IMR-90 (cell line): ENCODE results near the gene ANK3. TPM values are rescaled to one million over a fixed set of nuclear protein-coding genes. Genes with fewer than 3 reads are reported as not detected.

Experiments used
- ATAC-seq: fragments of 200-7000 bp; cut with Tn5 transposase; 2 replicates; pipeline ENCODE4 v1.9.1; 2020; ENCODE audit warnings: low read depth, mild to moderate bottlenecking, moderate library complexity
- BruUV-seq: library from RNA; stranded (reverse); fragments of 400-500 nt; replicated peaks from 2 replicates; lab custom pipeline; 2021; lab: Mats Ljungman, UMichigan
- CTCF ChIA-PET: fragments of 300-600 bp; formaldehyde crosslinking; extraction: SDS; loops from one replicate; lab custom pipeline; 2021; ENCODE audit warnings: antibody characterized with exemption; lab: Yijun Ruan, JAX
- POLR2A ChIA-PET: fragments of 300-600 bp; sonication (Branson Sonifier 250); formaldehyde crosslinking; loops from one replicate; lab custom pipeline; 2022; ENCODE audit warnings: antibody characterized with exemption; ENCODE audit not compliant: unreplicated experiment; lab: Charles Lee
- DNase-seq: peaks from one replicate; pipeline ENCODE4 v3.0.0; 2013
- H2AFZ ChIP-seq: replicated peaks from 2 replicates; pipeline ENCODE3; 2013; ENCODE audit warnings: low read length, mild to moderate bottlenecking; ENCODE audit not compliant: poor library complexity
- H2AK5ac ChIP-seq: 2 replicates; pipeline ENCODE4 v1.6.1; 2013; ENCODE audit warnings: low read depth, low read length, inconsistent platforms
- H2AK9ac ChIP-seq: replicated peaks from 2 replicates; pipeline ENCODE3; 2013; ENCODE audit warnings: mild to moderate bottlenecking, low read depth, low read length, moderate library complexity; ENCODE audit not compliant: poor library complexity
- H2BK120ac ChIP-seq: 2 replicates; pipeline ENCODE4 v1.6.1; 2013; ENCODE audit warnings: low read depth, low read length, inconsistent platforms
- H2BK15ac ChIP-seq: 3 replicates; pipeline ENCODE4 v1.6.1; 2013; ENCODE audit warnings: low read depth, low read length, inconsistent platforms
- H2BK20ac ChIP-seq: 2 replicates; pipeline ENCODE4 v1.6.1; 2013; ENCODE audit warnings: low read depth, mild to moderate bottlenecking, inconsistent platforms, low read length, moderate library complexity
- H2BK5ac ChIP-seq: 2 replicates; pipeline ENCODE4 v1.6.1; 2013; ENCODE audit warnings: mild to moderate bottlenecking, low read depth, low read length, inconsistent platforms; ENCODE audit not compliant: poor library complexity, severe bottlenecking
- H3K14ac ChIP-seq: replicated peaks from 2 replicates; pipeline ENCODE4 v1.6.1; 2013; ENCODE audit warnings: low read depth, low read length, inconsistent platforms
- H3K18ac ChIP-seq: 2 replicates; pipeline ENCODE4 v1.6.1; 2013; ENCODE audit warnings: low read depth, low read length, control low read depth
- H3K23ac ChIP-seq: 2 replicates; pipeline ENCODE4 v1.6.1; 2013; ENCODE audit warnings: low read depth, low read length, inconsistent platforms
- H3K27ac ChIP-seq: 2 replicates; pipeline ENCODE4 v1.5.1; 2013; ENCODE audit warnings: mild to moderate bottlenecking, control low read depth, low read length; ENCODE audit not compliant: insufficient read depth
- H3K27me3 ChIP-seq: 2 replicates; pipeline ENCODE4 v1.6.1; 2013; ENCODE audit warnings: low read length; ENCODE audit not compliant: control insufficient read depth, insufficient read depth
- H3K36me3 ChIP-seq: 2 replicates; pipeline ENCODE4 v1.6.1; 2013; ENCODE audit warnings: low read length, mixed read lengths; ENCODE audit not compliant: control insufficient read depth, insufficient read depth
- H3K4ac ChIP-seq: 2 replicates; pipeline ENCODE4 v1.6.1; 2013; ENCODE audit warnings: low read depth, low read length, inconsistent platforms
- H3K4me1 ChIP-seq: 2 replicates; pipeline ENCODE4 v1.6.1; 2013; ENCODE audit warnings: low read length, mixed read lengths; ENCODE audit not compliant: control insufficient read depth, insufficient read depth
- H3K4me2 ChIP-seq: 2 replicates; pipeline ENCODE4 v1.6.1; 2013; ENCODE audit warnings: low read depth, mild to moderate bottlenecking, control low read depth, low read length, moderate library complexity
- H3K4me3 ChIP-seq: 2 replicates; pipeline ENCODE4 v1.5.1; 2013; ENCODE audit warnings: low read depth, mild to moderate bottlenecking, control low read depth, low read length, moderate library complexity; ENCODE audit not compliant: insufficient read depth
- H3K56ac ChIP-seq: 2 replicates; pipeline ENCODE4 v1.6.1; 2013; ENCODE audit warnings: low read length, inconsistent platforms; ENCODE audit not compliant: insufficient read depth; ENCODE audit errors: extremely low read depth
- H3K79me1 ChIP-seq, 2 experiments: 2 replicates each; pipeline ENCODE4 v1.6.1; 2013; ENCODE audit warnings: low read length in 2 of 2, inconsistent platforms in 1 of 2, low read depth in 1 of 2
- H3K9ac ChIP-seq: 2 replicates; pipeline ENCODE4 v1.6.1; 2013; ENCODE audit warnings: low read depth, low read length, control low read depth
- H3K9me1 ChIP-seq: 2 replicates; pipeline ENCODE4 v1.6.1; 2013; ENCODE audit warnings: low read length, inconsistent platforms; ENCODE audit not compliant: insufficient read depth
- H3K9me3 ChIP-seq: 2 replicates; pipeline ENCODE4 v1.6.1; 2013; ENCODE audit warnings: low read length; ENCODE audit not compliant: control insufficient read depth, insufficient read depth
- H4K20me1 ChIP-seq: 2 replicates; pipeline ENCODE4 v1.6.1; 2013; ENCODE audit warnings: low read length, inconsistent platforms; ENCODE audit not compliant: insufficient read depth
- H4K5ac ChIP-seq: 2 replicates; pipeline ENCODE4 v1.6.1; 2013; ENCODE audit warnings: mild to moderate bottlenecking, low read depth, low read length, control low read depth
- H4K8ac ChIP-seq, 2 experiments: 2 replicates each; pipeline ENCODE4 v1.6.1; 2013; ENCODE audit warnings: low read depth in 2 of 2, low read length in 2 of 2, control low read depth in 1 of 2, inconsistent platforms in 1 of 2
- H4K91ac ChIP-seq: 2 replicates; pipeline ENCODE4 v1.6.1; 2013; ENCODE audit warnings: low read depth, low read length, inconsistent platforms; ENCODE audit not compliant: insufficient read depth
- BHLHE40 ChIP-seq: fragments of 150-350 bp; IDR thresholded peaks from 2 replicates; pipeline ENCODE4 v1.6.1; 2016; ENCODE audit warnings: mild to moderate bottlenecking, low read depth, low read length
- CEBPB ChIP-seq: IDR thresholded peaks from 2 replicates; pipeline ENCODE4 v1.6.1; 2012; ENCODE audit warnings: low read depth, low read length, improper control_type of control experiment
- CHD1 ChIP-seq: IDR thresholded peaks from 2 replicates; pipeline ENCODE4 v1.6.1; 2012; ENCODE audit warnings: low read depth, low read length, improper control_type of control experiment
- FOS ChIP-seq: fragments of 150-350 bp; IDR thresholded peaks from 2 replicates; pipeline ENCODE4 v1.6.1; 2016; ENCODE audit warnings: low read depth, low read length
- MAFK ChIP-seq: IDR thresholded peaks from 2 replicates; pipeline ENCODE4 v1.6.1; 2012; ENCODE audit warnings: low read depth, low read length, improper control_type of control experiment
- MAZ ChIP-seq: IDR thresholded peaks from 2 replicates; pipeline ENCODE4 v1.6.1; 2012; ENCODE audit warnings: low read depth, mild to moderate bottlenecking, low read length, improper control_type of control experiment, moderate library complexity, borderline replicate concordance
- MXI1 ChIP-seq: IDR thresholded peaks from 2 replicates; pipeline ENCODE4 v1.6.1; 2012; ENCODE audit warnings: low read depth, mild to moderate bottlenecking, low read length, moderate library complexity, borderline replicate concordance
- NFE2L2 ChIP-seq: fragments of 150-350 bp; IDR thresholded peaks from 2 replicates; pipeline ENCODE4 v1.6.1; 2016; ENCODE audit warnings: low read depth, mild to moderate bottlenecking, low read length
- POLR2A ChIP-seq: IDR thresholded peaks from 2 replicates; pipeline ENCODE4 v1.6.1; 2012; ENCODE audit warnings: mild to moderate bottlenecking, low read depth, low read length
- RAD21 ChIP-seq: IDR thresholded peaks from 2 replicates; pipeline ENCODE4 v1.6.1; 2012; ENCODE audit warnings: low read length, improper control_type of control experiment
- RCOR1 ChIP-seq: IDR thresholded peaks from 2 replicates; pipeline ENCODE4 v1.6.1; 2012; ENCODE audit warnings: mild to moderate bottlenecking, low read length, improper control_type of control experiment; ENCODE audit not compliant: insufficient replicate concordance
- SMC3 ChIP-seq: fragments of 150-350 bp; IDR thresholded peaks from 2 replicates; pipeline ENCODE4 v1.6.1; 2016; ENCODE audit warnings: low read depth, mild to moderate bottlenecking, antibody characterized with exemption, low read length, moderate library complexity
- WGBS, 2 experiments: methylation state at CpG; one replicate each; pipeline versions ENCODE4 v1.1.5 to v1.1.7; 2013; ENCODE audit warnings: missing lambda C conversion rate in 2 of 2; ENCODE audit not compliant: insufficient read length in 1 of 2; ENCODE audit errors: extremely low coverage in 2 of 2; 5-methylcytosine and 5-hydroxymethylcytosine counted together
- dilution Hi-C: fragments of 300-500 bp; cut with HindIII; formaldehyde crosslinking; loops from one replicate; pipeline ENCODE4 v1.14.3; 2018; ENCODE audit warnings: low sequenced_read_pairs; ENCODE audit not compliant: unreplicated experiment
- in situ Hi-C: fragments of 300-500 bp; cut with MboI; formaldehyde crosslinking; loops from 3 replicates; pipeline ENCODE4 v1.14.3; 2019; ENCODE audit warnings: low sequenced_read_pairs, inconsistent platforms, mixed read lengths
- intact Hi-C: fragments of 100-400 bp; cut with micrococcal nuclease; formaldehyde crosslinking; loops from 2 replicates; pipeline ENCODE4 v1.10.0; 2022
- polyA plus RNA-seq, 3 experiments: library from polyadenylated mRNA; depleted of rRNA; stranded (reverse); fragments of >200 nt; gene quantifications; 2 replicates each; pipeline ENCODE4 v1.2.3, GENCODE V29; 2012; ENCODE audit warnings: low replicate concordance in 1 of 3
- total RNA-seq: library from RNA; depleted of rRNA; stranded (reverse); fragments of >200 nt; gene quantifications from 2 replicates; pipeline ENCODE4 v1.2.3, GENCODE V29; 2012

Gene ANK3
- total and polyA plus RNA-seq, 2 of the 4 experiments (the other 2 are of a cell fraction): 0.63 to 1.8 TPM

GRCh38 chr10:60388116-60388625 is 1.5 kb downstream of the ANK3 start:
- no peak overlapping the region for H2BK120ac ChIP-seq
- ATAC-seq: no peak
- POLR2A ChIA-PET: no interaction called here

More at GRCh38 chr10:60388116-60388625, 1.5 kb downstream of the ANK3 start:
- DNase-seq: no peak
- Histone ChIP-seq H3K23ac (no peak overlapping the region), H3K4ac (no peak overlapping the region), H4K20me1 (no peaks in the 10 kb centered on the region), H3K9me1 (peaks cover 10% of the 10 kb centered on the region; the same call in 1 of the 2 replicates), H3K36me3 (no peaks in the 10 kb centered on the region), H3K27me3 (no peaks in the 10 kb centered on the region), H2BK15ac (no peak overlapping the region), H3K18ac (no peak overlapping the region), H3K4me3 (no peak overlapping the region), H3K9me3 (no peaks in the 10 kb centered on the region), H3K14ac (no peak overlapping the region), H4K5ac (no peak overlapping the region), H2AK9ac (no peak overlapping the region), H3K4me1 (peaks cover 8% of the 10 kb centered on the region), H3K9ac (no peak overlapping the region), H3K27ac (no peak overlapping the region), H4K91ac (no peak overlapping the region), H3K79me1 (no peaks in the 10 kb centered on the region), H2AK5ac (no peak overlapping the region), H2AFZ (no peak overlapping the region), H4K8ac (no peak overlapping the region), H2BK20ac (no peak overlapping the region), H3K4me2 (no peak overlapping the region), H2BK5ac (no peak overlapping the region), H3K56ac (no peak overlapping the region)
- TF ChIP-seq MAZ (no peak), RCOR1 (no peak), SMC3 (no peak), POLR2A (no peak), CHD1 (no peak), MXI1 (no peak), CEBPB (no peak), BHLHE40 (no peak), RAD21 (no peak), NFE2L2 (no peak), FOS (no peak), MAFK (no peak)
- in situ Hi-C loops (no loop called here), intact Hi-C loops (no loop called here), dilution Hi-C loops (no loop called here)
- WGBS, 2 experiments: no CpG with 5 or more reads among the region's 2 CpGs
- CTCF ChIA-PET: interaction anchor here (0.6 kb wide), 1 partner anchor 11 kb away, joined by 3 read pairs; no protein-coding TSS in a partner anchor
- BruUV-seq: no TSS peak
